ENCODE data around the gene SSR1. TPM values are rescaled to one million over a fixed set of nuclear protein-coding genes. Genes with fewer than 3 reads are reported as not detected.

Gene SSR1
- total and polyA plus RNA-seq, 9 of the 15 experiments (the other 6 are each of a cell fraction or from before 2014, with no cell fraction given) = 87.7 to 220 (median 144) TPM

DNA sequence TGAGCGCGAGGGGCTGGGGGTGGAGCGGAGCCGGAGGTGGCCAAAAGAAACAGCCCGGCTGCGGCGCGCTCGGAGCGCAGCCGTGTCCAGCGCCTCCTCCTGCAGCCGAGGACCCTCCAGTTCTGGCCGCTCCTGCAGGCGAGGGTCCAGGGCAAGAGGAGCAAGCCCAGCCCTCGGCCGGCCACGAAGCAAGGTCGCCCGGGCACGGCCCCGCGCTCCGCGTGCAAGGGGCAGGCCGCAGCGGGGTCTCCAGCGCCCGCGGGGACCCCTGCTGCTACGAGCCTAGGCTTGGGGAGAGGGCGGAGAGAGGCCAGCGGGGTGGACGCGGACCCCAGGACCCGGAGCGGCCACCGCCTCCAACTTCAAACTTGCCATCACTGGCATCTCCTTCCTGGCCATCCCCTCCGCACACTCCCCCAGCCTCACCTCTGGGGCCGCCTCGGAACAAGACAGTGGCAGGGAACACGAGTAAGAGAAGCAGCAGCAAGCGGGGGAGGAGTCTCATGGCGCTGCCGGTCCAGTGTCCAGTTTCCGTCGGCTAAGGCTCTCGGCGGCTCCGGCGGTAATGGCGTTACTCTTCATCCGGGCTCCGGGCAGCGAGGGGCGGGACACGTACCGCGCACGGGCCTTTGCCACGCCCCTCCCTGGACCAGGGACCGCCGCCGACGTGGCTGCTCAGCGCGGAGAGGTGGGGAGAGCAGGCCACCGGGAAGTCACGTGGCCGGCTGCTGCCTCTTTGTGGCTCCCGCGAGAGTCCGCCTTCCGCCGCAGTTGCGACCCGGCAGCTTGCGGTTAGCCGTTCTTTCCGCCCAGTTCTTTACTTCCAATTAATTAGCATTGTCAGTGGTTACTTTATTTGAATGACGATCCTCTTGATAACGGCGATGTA, at the start of gene SSR1 (continued):
- TF ChIP-seq, protein P1, sequence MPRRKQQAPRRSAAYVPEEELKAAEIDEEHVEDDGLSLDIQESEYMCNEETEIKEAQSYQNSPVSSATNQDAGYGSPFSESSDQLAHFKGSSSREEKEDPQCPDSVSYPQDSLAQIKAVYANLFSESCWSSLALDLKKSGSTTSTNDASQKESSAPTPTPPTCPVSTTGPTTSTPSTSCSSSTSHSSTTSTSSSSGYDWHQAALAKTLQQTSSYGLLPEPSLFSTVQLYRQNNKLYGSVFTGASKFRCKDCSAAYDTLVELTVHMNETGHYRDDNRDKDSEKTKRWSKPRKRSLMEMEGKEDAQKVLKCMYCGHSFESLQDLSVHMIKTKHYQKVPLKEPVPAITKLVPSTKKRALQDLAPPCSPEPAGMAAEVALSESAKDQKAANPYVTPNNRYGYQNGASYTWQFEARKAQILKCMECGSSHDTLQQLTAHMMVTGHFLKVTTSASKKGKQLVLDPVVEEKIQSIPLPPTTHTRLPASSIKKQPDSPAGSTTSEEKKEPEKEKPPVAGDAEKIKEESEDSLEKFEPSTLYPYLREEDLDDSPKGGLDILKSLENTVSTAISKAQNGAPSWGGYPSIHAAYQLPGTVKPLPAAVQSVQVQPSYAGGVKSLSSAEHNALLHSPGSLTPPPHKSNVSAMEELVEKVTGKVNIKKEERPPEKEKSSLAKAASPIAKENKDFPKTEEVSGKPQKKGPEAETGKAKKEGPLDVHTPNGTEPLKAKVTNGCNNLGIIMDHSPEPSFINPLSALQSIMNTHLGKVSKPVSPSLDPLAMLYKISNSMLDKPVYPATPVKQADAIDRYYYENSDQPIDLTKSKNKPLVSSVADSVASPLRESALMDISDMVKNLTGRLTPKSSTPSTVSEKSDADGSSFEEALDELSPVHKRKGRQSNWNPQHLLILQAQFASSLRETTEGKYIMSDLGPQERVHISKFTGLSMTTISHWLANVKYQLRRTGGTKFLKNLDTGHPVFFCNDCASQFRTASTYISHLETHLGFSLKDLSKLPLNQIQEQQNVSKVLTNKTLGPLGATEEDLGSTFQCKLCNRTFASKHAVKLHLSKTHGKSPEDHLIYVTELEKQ (CRISPR knock-in tag; IDR thresholded peaks at IDR 0.05) = no peak
- TF ChIP-seq CBX3 (IDR thresholded peaks at IDR 0.05; ENCODE audit: borderline replicate concordance in 1 of 2, low read length in 2 of 2) (peak in 1 of 2 experiments; percentile 63; a peak in 1 of 3 replicates), ZNF3 (CRISPR knock-in tag; IDR thresholded peaks at IDR 0.05) (no peak), ELF4 (CRISPR knock-in tag; IDR thresholded peaks at IDR 0.05) (no peak), ARID2 (IDR thresholded peaks at IDR 0.05) (no peak), FOXJ2 (tag; IDR thresholded peaks at IDR 0.05) (0 out of 2 replicates have a peak, but pooled peaks have one; percentile 43), ZNF589 (CRISPR knock-in tag; IDR thresholded peaks at IDR 0.05; ENCODE audit: low read depth) (no peak; the same call in 1 of the 2 replicates), TBP (optimal IDR thresholded peaks at IDR 0.05; ENCODE audit: low read depth, low read length) (peak; percentile 71)
- TF ChIP-seq, protein P2, sequence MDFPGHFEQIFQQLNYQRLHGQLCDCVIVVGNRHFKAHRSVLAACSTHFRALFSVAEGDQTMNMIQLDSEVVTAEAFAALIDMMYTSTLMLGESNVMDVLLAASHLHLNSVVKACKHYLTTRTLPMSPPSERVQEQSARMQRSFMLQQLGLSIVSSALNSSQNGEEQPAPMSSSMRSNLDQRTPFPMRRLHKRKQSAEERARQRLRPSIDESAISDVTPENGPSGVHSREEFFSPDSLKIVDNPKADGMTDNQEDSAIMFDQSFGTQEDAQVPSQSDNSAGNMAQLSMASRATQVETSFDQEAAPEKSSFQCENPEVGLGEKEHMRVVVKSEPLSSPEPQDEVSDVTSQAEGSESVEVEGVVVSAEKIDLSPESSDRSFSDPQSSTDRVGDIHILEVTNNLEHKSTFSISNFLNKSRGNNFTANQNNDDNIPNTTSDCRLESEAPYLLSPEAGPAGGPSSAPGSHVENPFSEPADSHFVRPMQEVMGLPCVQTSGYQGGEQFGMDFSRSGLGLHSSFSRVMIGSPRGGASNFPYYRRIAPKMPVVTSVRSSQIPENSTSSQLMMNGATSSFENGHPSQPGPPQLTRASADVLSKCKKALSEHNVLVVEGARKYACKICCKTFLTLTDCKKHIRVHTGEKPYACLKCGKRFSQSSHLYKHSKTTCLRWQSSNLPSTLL (IDR thresholded peaks at IDR 0.05) = no peak
- TF ChIP-seq, protein P3, sequence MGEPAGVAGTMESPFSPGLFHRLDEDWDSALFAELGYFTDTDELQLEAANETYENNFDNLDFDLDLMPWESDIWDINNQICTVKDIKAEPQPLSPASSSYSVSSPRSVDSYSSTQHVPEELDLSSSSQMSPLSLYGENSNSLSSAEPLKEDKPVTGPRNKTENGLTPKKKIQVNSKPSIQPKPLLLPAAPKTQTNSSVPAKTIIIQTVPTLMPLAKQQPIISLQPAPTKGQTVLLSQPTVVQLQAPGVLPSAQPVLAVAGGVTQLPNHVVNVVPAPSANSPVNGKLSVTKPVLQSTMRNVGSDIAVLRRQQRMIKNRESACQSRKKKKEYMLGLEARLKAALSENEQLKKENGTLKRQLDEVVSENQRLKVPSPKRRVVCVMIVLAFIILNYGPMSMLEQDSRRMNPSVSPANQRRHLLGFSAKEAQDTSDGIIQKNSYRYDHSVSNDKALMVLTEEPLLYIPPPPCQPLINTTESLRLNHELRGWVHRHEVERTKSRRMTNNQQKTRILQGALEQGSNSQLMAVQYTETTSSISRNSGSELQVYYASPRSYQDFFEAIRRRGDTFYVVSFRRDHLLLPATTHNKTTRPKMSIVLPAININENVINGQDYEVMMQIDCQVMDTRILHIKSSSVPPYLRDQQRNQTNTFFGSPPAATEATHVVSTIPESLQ (CRISPR knock-in tag; IDR thresholded peaks at IDR 0.05) = peak; percentile 89; the same call in 1 of the 2 replicates
- TF ChIP-seq, protein P4, sequence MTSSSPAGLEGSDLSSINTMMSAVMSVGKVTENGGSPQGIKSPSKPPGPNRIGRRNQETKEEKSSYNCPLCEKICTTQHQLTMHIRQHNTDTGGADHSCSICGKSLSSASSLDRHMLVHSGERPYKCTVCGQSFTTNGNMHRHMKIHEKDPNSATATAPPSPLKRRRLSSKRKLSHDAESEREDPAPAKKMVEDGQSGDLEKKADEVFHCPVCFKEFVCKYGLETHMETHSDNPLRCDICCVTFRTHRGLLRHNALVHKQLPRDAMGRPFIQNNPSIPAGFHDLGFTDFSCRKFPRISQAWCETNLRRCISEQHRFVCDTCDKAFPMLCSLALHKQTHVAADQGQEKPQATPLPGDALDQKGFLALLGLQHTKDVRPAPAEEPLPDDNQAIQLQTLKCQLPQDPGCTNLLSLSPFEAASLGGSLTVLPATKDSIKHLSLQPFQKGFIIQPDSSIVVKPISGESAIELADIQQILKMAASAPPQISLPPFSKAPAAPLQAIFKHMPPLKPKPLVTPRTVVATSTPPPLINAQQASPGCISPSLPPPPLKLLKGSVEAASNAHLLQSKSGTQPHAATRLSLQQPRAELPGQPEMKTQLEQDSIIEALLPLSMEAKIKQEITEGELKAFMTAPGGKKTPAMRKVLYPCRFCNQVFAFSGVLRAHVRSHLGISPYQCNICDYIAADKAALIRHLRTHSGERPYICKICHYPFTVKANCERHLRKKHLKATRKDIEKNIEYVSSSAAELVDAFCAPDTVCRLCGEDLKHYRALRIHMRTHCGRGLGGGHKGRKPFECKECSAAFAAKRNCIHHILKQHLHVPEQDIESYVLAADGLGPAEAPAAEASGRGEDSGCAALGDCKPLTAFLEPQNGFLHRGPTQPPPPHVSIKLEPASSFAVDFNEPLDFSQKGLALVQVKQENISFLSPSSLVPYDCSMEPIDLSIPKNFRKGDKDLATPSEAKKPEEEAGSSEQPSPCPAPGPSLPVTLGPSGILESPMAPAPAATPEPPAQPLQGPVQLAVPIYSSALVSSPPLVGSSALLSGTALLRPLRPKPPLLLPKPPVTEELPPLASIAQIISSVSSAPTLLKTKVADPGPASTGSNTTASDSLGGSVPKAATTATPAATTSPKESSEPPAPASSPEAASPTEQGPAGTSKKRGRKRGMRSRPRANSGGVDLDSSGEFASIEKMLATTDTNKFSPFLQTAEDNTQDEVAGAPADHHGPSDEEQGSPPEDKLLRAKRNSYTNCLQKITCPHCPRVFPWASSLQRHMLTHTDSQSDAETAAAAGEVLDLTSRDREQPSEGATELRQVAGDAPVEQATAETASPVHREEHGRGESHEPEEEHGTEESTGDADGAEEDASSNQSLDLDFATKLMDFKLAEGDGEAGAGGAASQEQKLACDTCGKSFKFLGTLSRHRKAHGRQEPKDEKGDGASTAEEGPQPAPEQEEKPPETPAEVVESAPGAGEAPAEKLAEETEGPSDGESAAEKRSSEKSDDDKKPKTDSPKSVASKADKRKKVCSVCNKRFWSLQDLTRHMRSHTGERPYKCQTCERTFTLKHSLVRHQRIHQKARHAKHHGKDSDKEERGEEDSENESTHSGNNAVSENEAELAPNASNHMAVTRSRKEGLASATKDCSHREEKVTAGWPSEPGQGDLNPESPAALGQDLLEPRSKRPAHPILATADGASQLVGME (CRISPR knock-in tag; IDR thresholded peaks at IDR 0.05) = no peak
